AG09309 (cell line): ENCODE measurements around the gene LHFPL6.

Source experiments
- DNase-seq: peaks from one replicate; pipeline ENCODE4 v3.0.0-alpha.2; 2010; ENCODE audit warnings: low read depth
- H3K4me3 ChIP-seq: 2 replicates; pipeline ENCODE4 v1.5.1; 2011; ENCODE audit warnings: mild to moderate bottlenecking, low read depth, low read length, moderate library complexity; ENCODE audit not compliant: control insufficient read depth
- TF ChIP-seq, protein P1 (sequence below): IDR thresholded peaks from 2 replicates; pipeline ENCODE4 v1.5.1; 2011; ENCODE audit warnings: mild to moderate bottlenecking, low read depth, low read length, inconsistent platforms; ENCODE audit not compliant: insufficient read depth, control insufficient read depth; ENCODE audit errors: missing control alignments

LHFPL6 gene

DNA sequence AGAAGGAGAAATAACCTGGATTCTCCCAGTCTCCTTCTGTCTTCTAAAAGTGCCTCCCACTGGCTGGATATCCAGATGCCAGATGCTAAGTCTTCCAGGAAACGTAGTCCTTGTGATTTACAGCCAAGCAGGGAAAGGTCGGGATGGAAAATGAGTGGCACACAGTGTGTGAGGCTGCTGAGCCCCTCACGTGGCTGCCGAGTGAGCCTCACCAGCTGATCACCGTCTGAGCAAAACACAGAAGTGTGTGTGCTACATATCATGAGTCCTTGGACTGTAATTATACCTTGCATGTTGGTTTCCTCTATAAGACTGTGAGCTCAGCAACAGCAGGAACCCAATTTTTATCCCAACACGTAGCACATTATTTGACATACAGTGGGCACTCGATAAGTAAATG lies 15.1 kb downstream of the LHFPL6 start:
- TF ChIP-seq, protein P1, sequence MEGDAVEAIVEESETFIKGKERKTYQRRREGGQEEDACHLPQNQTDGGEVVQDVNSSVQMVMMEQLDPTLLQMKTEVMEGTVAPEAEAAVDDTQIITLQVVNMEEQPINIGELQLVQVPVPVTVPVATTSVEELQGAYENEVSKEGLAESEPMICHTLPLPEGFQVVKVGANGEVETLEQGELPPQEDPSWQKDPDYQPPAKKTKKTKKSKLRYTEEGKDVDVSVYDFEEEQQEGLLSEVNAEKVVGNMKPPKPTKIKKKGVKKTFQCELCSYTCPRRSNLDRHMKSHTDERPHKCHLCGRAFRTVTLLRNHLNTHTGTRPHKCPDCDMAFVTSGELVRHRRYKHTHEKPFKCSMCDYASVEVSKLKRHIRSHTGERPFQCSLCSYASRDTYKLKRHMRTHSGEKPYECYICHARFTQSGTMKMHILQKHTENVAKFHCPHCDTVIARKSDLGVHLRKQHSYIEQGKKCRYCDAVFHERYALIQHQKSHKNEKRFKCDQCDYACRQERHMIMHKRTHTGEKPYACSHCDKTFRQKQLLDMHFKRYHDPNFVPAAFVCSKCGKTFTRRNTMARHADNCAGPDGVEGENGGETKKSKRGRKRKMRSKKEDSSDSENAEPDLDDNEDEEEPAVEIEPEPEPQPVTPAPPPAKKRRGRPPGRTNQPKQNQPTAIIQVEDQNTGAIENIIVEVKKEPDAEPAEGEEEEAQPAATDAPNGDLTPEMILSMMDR = no peak
- no peak overlapping the region for H3K4me3 ChIP-seq
- no peak for DNase-seq

DNA sequence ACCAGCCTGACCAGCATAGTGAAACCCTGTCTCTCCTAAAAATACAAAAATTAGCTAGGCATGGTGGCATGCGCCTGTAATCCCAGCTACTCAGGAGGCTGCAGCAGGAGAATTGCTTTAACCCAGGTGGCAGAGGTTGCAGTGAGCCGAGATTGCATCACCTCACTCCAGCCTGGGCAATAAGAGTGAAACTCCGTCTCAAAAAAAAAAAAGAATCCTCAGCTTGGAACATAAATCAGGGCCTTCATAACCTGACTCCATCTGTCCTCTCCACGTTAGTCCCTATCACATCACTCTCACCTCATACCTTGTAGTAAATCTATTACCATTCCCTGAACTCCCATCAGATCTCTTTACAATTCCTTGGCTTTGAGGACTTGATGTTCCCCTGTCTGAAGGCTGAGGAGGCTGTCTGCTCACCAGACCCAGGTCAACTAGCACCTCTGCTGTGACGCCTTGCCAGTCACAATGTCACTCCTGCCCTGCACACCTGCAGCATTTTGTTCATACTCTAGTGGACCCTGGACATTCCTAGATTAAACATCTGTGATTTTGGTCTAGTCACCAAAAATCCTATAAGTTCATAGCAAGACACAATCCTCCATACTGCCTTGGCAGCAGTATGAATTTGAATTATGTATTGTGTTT lies 15.9 kb downstream of the LHFPL6 start:
- DNase-seq = no peak
- no peak overlapping the region for H3K4me3 ChIP-seq
- TF ChIP-seq, protein P1 = no peak

DNA sequence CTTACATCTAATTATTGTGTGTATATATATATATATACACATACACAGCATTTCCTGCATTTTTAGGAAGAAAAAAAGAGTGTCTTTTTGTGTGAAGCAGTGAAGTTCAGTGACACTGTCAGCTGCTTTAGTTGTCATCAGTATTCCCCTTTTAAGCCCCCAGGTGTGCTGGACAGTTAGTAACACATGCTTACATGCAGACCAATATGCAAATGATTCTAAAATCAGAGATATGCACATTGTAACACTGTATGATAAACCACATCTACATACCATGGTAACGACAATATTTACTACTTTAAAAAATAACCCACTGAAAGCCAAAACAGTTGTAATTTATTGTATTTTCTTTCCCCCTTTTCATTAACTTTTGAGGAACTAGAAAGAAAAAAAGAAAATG lies 16.8 kb downstream of the LHFPL6 start:
- TF ChIP-seq, protein P1 = no peak

DNA sequence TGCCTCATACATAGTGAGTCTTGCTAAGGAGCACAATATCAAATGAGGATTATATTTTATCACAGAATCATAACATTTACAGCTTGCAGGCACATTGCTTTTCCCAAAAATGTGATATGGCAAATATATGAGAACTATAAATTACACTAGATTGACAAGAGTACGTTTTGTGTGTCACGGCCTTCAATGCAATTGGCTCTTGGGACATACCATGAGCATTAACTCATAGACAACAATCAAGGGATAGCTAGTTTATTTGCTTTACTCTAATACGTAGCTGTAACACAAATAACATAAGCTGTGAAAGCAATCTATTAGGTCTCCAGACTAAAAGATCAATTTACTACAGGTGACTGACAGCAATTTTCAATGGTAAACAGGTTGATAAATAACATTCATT lies 17.8 kb downstream of the LHFPL6 start:
- no peak overlapping the region for H3K4me3 ChIP-seq
- DNase-seq = no peak
- TF ChIP-seq, protein P1 = no peak

More for the DNA sequence above, 16.8 kb downstream of the LHFPL6 start:
- DNase-seq = no peak
- H3K4me3 ChIP-seq = no peak overlapping the region

DNA sequence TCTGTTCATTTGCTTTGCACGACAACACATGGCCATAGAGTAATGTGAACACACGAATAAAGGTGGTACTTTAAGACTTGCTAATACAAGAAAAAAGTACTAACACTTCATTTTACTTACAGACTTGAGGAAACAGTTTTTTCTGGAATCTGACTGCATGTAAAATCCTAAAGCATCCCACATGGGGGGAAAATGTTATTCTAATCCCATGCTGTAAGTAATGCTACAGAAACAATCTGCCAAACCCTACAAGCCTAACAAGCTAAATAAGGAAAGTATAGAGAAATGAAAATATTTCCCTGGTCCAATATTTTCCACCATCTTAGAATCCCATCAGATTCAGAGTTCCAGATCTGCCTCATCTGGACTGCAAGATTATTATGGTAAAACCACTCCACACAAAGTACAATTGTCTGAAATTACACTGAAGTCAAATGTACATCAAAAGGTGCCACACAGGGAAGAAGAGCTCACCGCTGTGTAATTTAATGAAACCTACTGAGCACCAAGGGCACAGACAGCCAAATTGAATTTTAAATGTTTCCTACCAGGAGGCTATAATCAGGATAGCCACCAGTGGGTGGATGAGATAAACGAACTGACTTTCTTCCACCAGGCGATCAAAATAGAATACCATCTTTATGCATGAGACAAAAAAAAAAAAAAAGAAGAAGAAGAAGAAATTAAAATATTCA lies 22.0 kb downstream of the LHFPL6 start:
- no peak overlapping the region for H3K4me3 ChIP-seq
- TF ChIP-seq, protein P1 = no peak
- DNase-seq = no peak

DNA sequence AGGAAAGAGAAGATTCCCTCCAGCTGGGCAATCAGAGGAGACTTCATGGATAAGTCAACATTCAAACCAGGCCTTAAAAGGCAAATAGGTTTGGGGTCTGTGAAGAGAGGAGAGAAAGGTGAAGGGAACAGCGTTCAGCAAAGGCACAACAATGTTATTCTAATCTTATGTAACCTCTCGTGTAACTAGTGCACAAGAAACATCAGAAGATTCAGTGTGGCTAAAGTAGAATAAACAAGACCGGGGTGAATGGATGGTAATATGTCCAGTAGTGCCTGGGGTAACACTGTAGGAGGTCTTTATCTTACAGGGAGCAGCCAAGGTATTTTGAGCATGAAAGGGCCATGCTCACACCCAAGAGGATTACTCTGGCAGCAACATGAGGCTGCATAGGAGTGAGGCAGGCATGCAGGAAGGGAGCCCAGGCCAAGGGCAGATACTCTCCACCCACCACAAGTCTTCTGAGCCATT lies 24.1 kb downstream of the LHFPL6 start:
- no peak overlapping the region for H3K4me3 ChIP-seq
- no peak for DNase-seq
- TF ChIP-seq, protein P1 = no peak
